Osteoblast (primary cell): ENCODE data around the gene UBXN1. TPM values are rescaled to one million over a fixed set of nuclear protein-coding genes. Genes with fewer than 3 reads are reported as not detected.

Experiments
- DNase-seq: peaks from one replicate; pipeline ENCODE4 v3.0.0; 2011; ENCODE audit warnings: low spot score, mixed read lengths; ENCODE audit not compliant: insufficient read length; ENCODE audit errors: missing footprints
- H2AFZ ChIP-seq: 2 replicates; pipeline ENCODE4 v1.6.0; 2011; ENCODE audit warnings: mild to moderate bottlenecking, low read length
- H3K27ac ChIP-seq: 2 replicates; pipeline ENCODE4 v1.5.1; 2011; ENCODE audit warnings: mild to moderate bottlenecking, low read depth, low read length, moderate library complexity
- H3K27me3 ChIP-seq: 2 replicates; pipeline ENCODE4 v1.6.0; 2012; ENCODE audit warnings: mild to moderate bottlenecking, control low read depth, inconsistent platforms, low read length, moderate library complexity; ENCODE audit not compliant: insufficient read depth
- H3K36me3 ChIP-seq: 2 replicates; pipeline ENCODE4 v1.5.1; 2011; ENCODE audit warnings: mild to moderate bottlenecking, low read length, control low read depth, moderate library complexity; ENCODE audit not compliant: insufficient read depth
- H3K4me1 ChIP-seq: 2 replicates; pipeline ENCODE4 v1.5.1; 2011; ENCODE audit warnings: mild to moderate bottlenecking, low read length, control low read depth, moderate library complexity; ENCODE audit not compliant: insufficient read depth
- H3K4me2 ChIP-seq: 2 replicates; pipeline ENCODE4 v1.6.0; 2011; ENCODE audit warnings: mild to moderate bottlenecking, low read length; ENCODE audit not compliant: insufficient read depth
- H3K4me3 ChIP-seq: fragments of 200-600 bp; sonication (generic); 3 replicates; pipeline ENCODE4 v1.5.1; 2012; ENCODE audit warnings: mild to moderate bottlenecking, low read length, inconsistent platforms; ENCODE audit not compliant: insufficient read depth
- H3K79me2 ChIP-seq: 2 replicates; pipeline ENCODE4 v1.6.0; 2012; ENCODE audit warnings: mild to moderate bottlenecking, low read length, control low read depth, inconsistent platforms; ENCODE audit not compliant: insufficient read depth
- H3K9me3 ChIP-seq: 2 replicates; pipeline ENCODE4 v1.5.1; 2011; ENCODE audit warnings: low read depth, low read length, control low read depth
- H4K20me1 ChIP-seq: 2 replicates; pipeline ENCODE4 v1.6.0; 2012; ENCODE audit warnings: mild to moderate bottlenecking, low read length, control low read depth; ENCODE audit not compliant: insufficient read depth
- CTCF ChIP-seq: IDR thresholded peaks from 2 replicates; pipeline ENCODE4 v1.5.1; 2011; ENCODE audit warnings: mild to moderate bottlenecking, low read depth, low read length, moderate library complexity; ENCODE audit errors: extremely low read depth
- total RNA-seq: library from RNA; depleted of rRNA; stranded (reverse); fragments of >200 nt; gene quantifications from 2 replicates; pipeline ENCODE4 v1.2.3, GENCODE V29; 2012

UBXN1 gene
- total RNA-seq, 1 donor: 107 TPM

GRCh38 chr11:62716206-62716605, 37.3 kb upstream of the UBXN1 start:
- no peak overlapping the region for H3K27ac ChIP-seq
- H3K27me3 ChIP-seq: no peaks in the 10 kb centered on the region
- H3K36me3 ChIP-seq: peaks cover 90% of the 10 kb centered on the region
- no peaks in the 10 kb centered on the region for H4K20me1 ChIP-seq
- no peak overlapping the region for H3K4me3 ChIP-seq
- H3K4me1 ChIP-seq: peaks cover 4% of the 10 kb centered on the region
- no peak overlapping the region for H2AFZ ChIP-seq
- no peak for DNase-seq
- H3K79me2 ChIP-seq: peaks cover 69% of the 10 kb centered on the region
- H3K9me3 ChIP-seq: no peaks in the 10 kb centered on the region
- no peak overlapping the region for H3K4me2 ChIP-seq
- TF ChIP-seq CTCF: no peak

- no peak overlapping the region for H3K27ac ChIP-seq
- H2AFZ ChIP-seq: no peak overlapping the region
- no peak overlapping the region for H3K4me2 ChIP-seq
- H3K4me1 ChIP-seq: peaks cover 4% of the 10 kb centered on the region
- no peak overlapping the region for H3K4me3 ChIP-seq
- H3K36me3 ChIP-seq: peaks cover 90% of the 10 kb centered on the region
- H3K9me3 ChIP-seq: no peaks in the 10 kb centered on the region
- no peaks in the 10 kb centered on the region for H4K20me1 ChIP-seq
- peaks cover 62% of the 10 kb centered on the region for H3K79me2 ChIP-seq
- TF ChIP-seq CTCF: no peak
- no peaks in the 10 kb centered on the region for H3K27me3 ChIP-seq
- DNase-seq: no peak
Observed at GRCh38 chr11:62715150-62716130, 36.6 kb upstream of the UBXN1 start.

- DNase-seq: no peak
- H3K79me2 ChIP-seq: peaks cover 43% of the 10 kb centered on the region
- no peak overlapping the region for H3K27ac ChIP-seq
- H3K9me3 ChIP-seq: no peaks in the 10 kb centered on the region
- no peak overlapping the region for H2AFZ ChIP-seq
- no peak overlapping the region for H3K4me3 ChIP-seq
- no peak overlapping the region for H3K4me2 ChIP-seq
- no peaks in the 10 kb centered on the region for H4K20me1 ChIP-seq
- H3K27me3 ChIP-seq: no peaks in the 10 kb centered on the region
- H3K4me1 ChIP-seq: peaks cover 16% of the 10 kb centered on the region
- TF ChIP-seq CTCF: no peak
- peaks cover 76% of the 10 kb centered on the region for H3K36me3 ChIP-seq
Observed at GRCh38 chr11:62713343-62713742, 34.5 kb upstream of the UBXN1 start.

- Histone ChIP-seq H3K36me3 (peaks cover 71% of the 10 kb centered on the region), H3K27me3 (no peaks in the 10 kb centered on the region), H3K4me1 (peaks cover 16% of the 10 kb centered on the region), H3K4me2 (no peak overlapping the region), H4K20me1 (no peaks in the 10 kb centered on the region), H3K79me2 (peaks cover 38% of the 10 kb centered on the region), H3K9me3 (no peaks in the 10 kb centered on the region), H3K27ac (no peak overlapping the region), H2AFZ (no peak overlapping the region), H3K4me3 (no peak overlapping the region)
- no peak for TF ChIP-seq CTCF
- no peak for DNase-seq
Observed at GRCh38 chr11:62712861-62713260, 34.0 kb upstream of the UBXN1 start.
